Measurements from ENCODE around the gene HIGD1A. TPM values are rescaled to one million over a fixed set of nuclear protein-coding genes. Genes with fewer than 3 reads are reported as not detected.

The HIGD1A gene
- total RNA-seq, 1 donor from 2014 or later: 35.9 TPM

DNA sequence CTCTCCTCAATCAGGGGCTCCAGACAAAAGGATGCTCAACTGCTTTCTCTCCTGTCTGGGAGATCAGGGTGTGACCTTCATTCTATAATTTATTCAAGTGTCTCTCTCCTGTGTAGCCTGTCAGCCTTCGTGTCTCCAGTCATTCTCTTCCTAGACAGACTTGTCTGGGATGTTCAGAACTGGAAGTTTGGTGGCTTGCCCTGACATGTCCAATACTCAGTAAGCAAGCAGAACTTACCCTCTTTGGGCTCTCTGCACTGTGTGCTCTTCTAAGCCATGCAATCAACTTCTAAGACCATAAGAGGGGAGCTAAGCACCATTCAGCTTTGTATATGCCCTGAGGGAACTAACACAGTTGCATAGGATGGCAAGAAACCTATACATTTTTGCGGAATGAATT is 19.1 kb upstream of the HIGD1A start:
- peaks cover 5% of the 10 kb centered on the region for H3K27me3 Mint-ChIP-seq
- no peaks in the 10 kb centered on the region for H3K4me1 Mint-ChIP-seq
- no peaks in the 10 kb centered on the region for H3K36me3 Mint-ChIP-seq (ENCODE audit: low read depth)
- DNase-seq (no peak), ATAC-seq (ENCODE audit: low read depth) (no peak)
- H3K4me3 Mint-ChIP-seq: no peak overlapping the region
- no peak overlapping the region for H3K27ac Mint-ChIP-seq
- ChIA-PET CTCF (no interaction called here), POLR2A (no interaction called here)
- intact Hi-C loops (cut with micrococcal nuclease): no loop called here
- H3K9me3 Mint-ChIP-seq: no peaks in the 10 kb centered on the region
- TF ChIP-seq, protein P1, sequence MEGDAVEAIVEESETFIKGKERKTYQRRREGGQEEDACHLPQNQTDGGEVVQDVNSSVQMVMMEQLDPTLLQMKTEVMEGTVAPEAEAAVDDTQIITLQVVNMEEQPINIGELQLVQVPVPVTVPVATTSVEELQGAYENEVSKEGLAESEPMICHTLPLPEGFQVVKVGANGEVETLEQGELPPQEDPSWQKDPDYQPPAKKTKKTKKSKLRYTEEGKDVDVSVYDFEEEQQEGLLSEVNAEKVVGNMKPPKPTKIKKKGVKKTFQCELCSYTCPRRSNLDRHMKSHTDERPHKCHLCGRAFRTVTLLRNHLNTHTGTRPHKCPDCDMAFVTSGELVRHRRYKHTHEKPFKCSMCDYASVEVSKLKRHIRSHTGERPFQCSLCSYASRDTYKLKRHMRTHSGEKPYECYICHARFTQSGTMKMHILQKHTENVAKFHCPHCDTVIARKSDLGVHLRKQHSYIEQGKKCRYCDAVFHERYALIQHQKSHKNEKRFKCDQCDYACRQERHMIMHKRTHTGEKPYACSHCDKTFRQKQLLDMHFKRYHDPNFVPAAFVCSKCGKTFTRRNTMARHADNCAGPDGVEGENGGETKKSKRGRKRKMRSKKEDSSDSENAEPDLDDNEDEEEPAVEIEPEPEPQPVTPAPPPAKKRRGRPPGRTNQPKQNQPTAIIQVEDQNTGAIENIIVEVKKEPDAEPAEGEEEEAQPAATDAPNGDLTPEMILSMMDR (IDR thresholded peaks at IDR 0.05): no peak

DNA sequence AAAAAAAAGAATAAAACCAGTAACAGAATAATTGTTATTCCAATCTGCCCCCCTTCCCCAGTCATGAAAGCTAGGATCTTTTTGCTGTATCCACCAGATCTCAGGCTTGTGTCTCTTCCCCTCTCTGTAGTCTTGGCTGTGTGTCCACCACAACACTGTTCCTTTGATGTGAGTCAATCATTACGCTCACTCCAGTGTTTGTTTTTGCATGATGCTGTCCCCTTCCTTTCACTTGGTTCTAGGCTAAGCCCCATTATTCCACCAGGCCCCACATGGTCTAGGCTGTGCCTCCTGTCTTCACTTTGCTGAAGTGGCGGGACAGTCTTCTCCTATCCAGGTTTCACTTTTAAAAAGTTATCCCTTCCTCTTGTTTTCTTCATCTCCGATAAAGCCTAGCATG is 18.5 kb upstream of the HIGD1A start:
- CTCF ChIA-PET: no interaction called here
- no peak overlapping the region for H3K27ac Mint-ChIP-seq
- POLR2A ChIA-PET: no interaction called here

DNA sequence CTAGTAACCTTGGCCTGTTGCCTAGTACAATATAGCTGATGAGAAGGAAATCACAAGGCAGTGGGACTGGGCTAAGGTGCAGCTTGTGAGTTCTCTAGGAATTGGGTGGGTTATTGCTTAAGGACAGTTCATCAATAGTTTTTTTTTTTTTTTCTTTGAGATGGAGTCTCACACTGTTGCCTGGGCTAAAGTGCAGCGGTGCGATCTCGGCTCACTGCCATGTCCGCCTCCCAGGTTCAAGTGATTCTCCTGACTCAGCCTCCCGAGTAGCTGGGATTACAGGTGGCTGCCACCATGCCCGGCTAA is 16.4 kb upstream of the HIGD1A start:
- Mint-ChIP-seq H3K9me3 (no peaks in the 10 kb centered on the region), H3K4me1 (no peaks in the 10 kb centered on the region), H3K27ac (no peak overlapping the region), H3K27me3 (peaks cover 2% of the 10 kb centered on the region), H3K4me3 (no peak overlapping the region), H3K36me3 (ENCODE audit: low read depth) (no peaks in the 10 kb centered on the region)
- CTCF ChIA-PET: no interaction called here
- TF ChIP-seq, protein P1 (IDR thresholded peaks at IDR 0.05): no peak
- POLR2A ChIA-PET: no interaction called here
- intact Hi-C loops (cut with micrococcal nuclease): no loop called here
- no peak for DNase-seq
- ATAC-seq (ENCODE audit: low read depth): no peak

More for the DNA sequence above, 18.5 kb upstream of the HIGD1A start:
- H3K4me1 Mint-ChIP-seq: no peaks in the 10 kb centered on the region
- intact Hi-C loops (cut with micrococcal nuclease): no loop called here
- H3K27me3 Mint-ChIP-seq: peaks cover 5% of the 10 kb centered on the region
- TF ChIP-seq, protein P1 (IDR thresholded peaks at IDR 0.05): no peak
- no peaks in the 10 kb centered on the region for H3K36me3 Mint-ChIP-seq (ENCODE audit: low read depth)
- DNase-seq (no peak), ATAC-seq (ENCODE audit: low read depth) (no peak)
- H3K4me3 Mint-ChIP-seq: no peak overlapping the region
- no peaks in the 10 kb centered on the region for H3K9me3 Mint-ChIP-seq

DNA sequence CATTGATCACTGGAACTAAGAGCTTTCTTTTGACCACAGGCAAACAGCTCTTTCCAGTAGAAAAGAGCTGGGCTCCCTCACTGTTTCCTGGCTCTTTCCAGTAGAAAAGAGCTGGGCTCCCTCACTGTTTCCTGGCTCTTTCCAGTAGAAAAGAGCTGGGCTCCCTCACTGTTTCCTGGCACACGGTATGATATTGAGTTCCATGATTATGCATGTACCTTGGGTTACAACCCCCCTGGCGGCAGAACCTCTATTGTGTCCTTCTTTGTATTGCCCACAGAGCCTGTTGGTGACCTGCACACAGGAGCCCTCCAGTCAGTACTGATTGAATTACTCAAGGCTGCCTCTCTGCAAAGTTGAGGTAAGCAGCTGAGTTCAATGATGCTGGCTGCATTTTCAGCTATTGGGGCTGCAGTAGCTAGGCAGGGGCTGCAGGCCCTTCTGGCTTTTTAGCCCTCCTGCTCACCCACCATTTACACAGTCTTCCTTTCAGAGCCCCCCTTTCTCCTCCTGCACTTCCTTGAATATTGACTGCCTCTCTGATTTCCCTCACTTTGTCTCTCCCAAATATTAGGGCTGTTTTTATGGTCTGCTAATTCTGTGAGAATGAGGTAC is 15.2 kb upstream of the HIGD1A start:
- POLR2A ChIA-PET: no interaction called here
- no peak overlapping the region for H3K27ac Mint-ChIP-seq
- no peaks in the 10 kb centered on the region for H3K36me3 Mint-ChIP-seq (ENCODE audit: low read depth)
- DNase-seq (no peak), ATAC-seq (ENCODE audit: low read depth) (no peak)
- no peaks in the 10 kb centered on the region for H3K9me3 Mint-ChIP-seq
- intact Hi-C loops (cut with micrococcal nuclease): no loop called here
- TF ChIP-seq, protein P1 (IDR thresholded peaks at IDR 0.05): no peak
- H3K27me3 Mint-ChIP-seq: no peaks in the 10 kb centered on the region
- no peaks in the 10 kb centered on the region for H3K4me1 Mint-ChIP-seq
- H3K4me3 Mint-ChIP-seq: no peak overlapping the region
- CTCF ChIA-PET: interaction anchor here (0.9 kb wide), 1 partner anchor 12 kb away, joined by 3 read pairs; no protein-coding TSS in a partner anchor

DNA sequence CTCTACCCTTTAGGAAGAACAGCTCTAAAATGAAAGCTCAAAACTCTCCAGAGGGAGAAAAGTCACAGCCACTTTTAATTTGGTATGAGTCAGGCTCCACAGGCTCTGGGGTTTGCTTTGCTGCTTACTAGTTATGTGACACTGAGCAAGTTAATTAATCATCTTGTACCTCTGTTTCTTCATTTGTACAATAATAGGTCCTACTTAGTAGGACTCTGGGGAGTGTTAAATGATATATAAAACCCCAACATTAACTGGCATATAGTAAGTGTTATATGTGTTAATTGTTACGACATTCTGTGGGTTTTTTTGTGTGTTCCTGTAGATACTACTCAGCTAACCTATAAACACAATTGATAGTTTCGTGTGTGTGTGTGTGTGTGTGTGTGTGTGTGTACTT is 11.5 kb upstream of the HIGD1A start:
- ATAC-seq (ENCODE audit: low read depth) (no peak), DNase-seq (no peak)
- Mint-ChIP-seq H3K36me3 (ENCODE audit: low read depth) (no peaks in the 10 kb centered on the region), H3K27me3 (no peaks in the 10 kb centered on the region), H3K9me3 (no peaks in the 10 kb centered on the region), H3K4me1 (peaks cover 8% of the 10 kb centered on the region), H3K27ac (no peak overlapping the region), H3K4me3 (no peak overlapping the region)
- CTCF ChIA-PET: no interaction called here
- TF ChIP-seq, protein P1 (IDR thresholded peaks at IDR 0.05): no peak
- POLR2A ChIA-PET: no interaction called here
- intact Hi-C loops (cut with micrococcal nuclease): no loop called here
